ENCODE data around the gene AKR1A1.
A peak's percentile ranks its signal among the peaks of the same experiment; 100 is the strongest.
"Not testable (repeated sequence)": the region's sequence is repeated elsewhere in the genome, so short reads cannot be mapped to it uniquely, and the experiment has no call there.

AKR1A1 gene

DNA sequence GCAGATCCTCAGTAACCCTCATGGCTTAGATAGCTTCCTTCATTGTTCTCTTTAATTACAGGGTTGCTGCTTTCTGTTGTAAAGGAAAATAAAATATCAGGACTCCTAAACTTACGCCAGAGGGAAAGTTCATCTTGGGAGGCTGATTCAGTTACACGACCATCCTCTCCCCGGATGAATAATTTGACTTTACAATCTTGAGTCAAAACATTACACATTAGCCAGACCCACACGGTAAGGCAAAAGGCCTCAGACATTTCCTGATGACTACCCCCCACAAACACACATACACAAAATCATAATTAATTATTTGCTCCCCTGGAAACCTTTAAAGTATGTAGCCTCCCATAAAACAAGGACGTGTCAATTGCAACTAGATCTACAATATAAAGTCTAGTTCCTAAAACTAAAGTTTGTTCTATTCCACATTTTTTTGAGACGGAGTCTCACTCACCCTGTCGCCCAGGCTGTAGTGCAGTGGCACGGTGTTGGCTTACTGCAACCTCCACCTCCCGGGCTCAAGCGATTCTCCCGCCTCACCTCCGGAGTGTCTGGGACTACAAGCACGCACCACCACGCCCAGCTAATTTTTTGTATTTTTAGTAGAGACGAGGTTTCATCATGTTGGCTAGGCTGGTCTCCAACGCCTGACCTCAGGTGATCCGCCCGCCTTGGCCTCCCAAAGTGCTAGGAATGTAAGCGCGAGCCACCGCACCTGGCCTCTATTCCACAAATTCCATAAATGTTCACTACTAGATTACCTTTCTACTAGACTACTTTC lies 28.1 kb upstream of the AKR1A1 start:
- Histone ChIP-seq H3K9me3 (ENCODE audit: severe bottlenecking) (no peaks in the 10 kb centered on the region), H3K27me3 (ENCODE audit: insufficient read depth, low read depth, severe bottlenecking) (no peaks in the 10 kb centered on the region), H3K36me3 (peaks cover 17% of the 10 kb centered on the region), H3K27ac (peak overlapping the region; percentile 84), H3K4me3 (ENCODE audit: low read depth, low read length) (peak overlapping the region; percentile 74)
- TF ChIP-seq, protein P1, sequence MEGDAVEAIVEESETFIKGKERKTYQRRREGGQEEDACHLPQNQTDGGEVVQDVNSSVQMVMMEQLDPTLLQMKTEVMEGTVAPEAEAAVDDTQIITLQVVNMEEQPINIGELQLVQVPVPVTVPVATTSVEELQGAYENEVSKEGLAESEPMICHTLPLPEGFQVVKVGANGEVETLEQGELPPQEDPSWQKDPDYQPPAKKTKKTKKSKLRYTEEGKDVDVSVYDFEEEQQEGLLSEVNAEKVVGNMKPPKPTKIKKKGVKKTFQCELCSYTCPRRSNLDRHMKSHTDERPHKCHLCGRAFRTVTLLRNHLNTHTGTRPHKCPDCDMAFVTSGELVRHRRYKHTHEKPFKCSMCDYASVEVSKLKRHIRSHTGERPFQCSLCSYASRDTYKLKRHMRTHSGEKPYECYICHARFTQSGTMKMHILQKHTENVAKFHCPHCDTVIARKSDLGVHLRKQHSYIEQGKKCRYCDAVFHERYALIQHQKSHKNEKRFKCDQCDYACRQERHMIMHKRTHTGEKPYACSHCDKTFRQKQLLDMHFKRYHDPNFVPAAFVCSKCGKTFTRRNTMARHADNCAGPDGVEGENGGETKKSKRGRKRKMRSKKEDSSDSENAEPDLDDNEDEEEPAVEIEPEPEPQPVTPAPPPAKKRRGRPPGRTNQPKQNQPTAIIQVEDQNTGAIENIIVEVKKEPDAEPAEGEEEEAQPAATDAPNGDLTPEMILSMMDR (IDR thresholded peaks at IDR 0.05; ENCODE audit: low read depth, low read length) = no peak
- no peak for DNase-seq

- not testable (repeated sequence) for H3K4me3 ChIP-seq (ENCODE audit: low read depth, low read length); H3K9me3 ChIP-seq (ENCODE audit: severe bottlenecking); H3K36me3 ChIP-seq; DNase-seq; H3K27ac ChIP-seq; H3K27me3 ChIP-seq (ENCODE audit: insufficient read depth, low read depth, severe bottlenecking)
Measured at GRCh38 chr1:45523516-45523915, 27.1 kb upstream of the AKR1A1 start.

GRCh38 chr1:45523975-45524374 lies 26.7 kb upstream of the AKR1A1 start:
- not testable (repeated sequence) for H3K27me3 ChIP-seq (ENCODE audit: insufficient read depth, low read depth, severe bottlenecking); H3K4me3 ChIP-seq (ENCODE audit: low read depth, low read length); H3K9me3 ChIP-seq (ENCODE audit: severe bottlenecking); DNase-seq; H3K36me3 ChIP-seq
- 0 out of 2 replicates have a peak overlapping the region, but pooled peaks have one; percentile 41 for H3K27ac ChIP-seq

- Histone ChIP-seq H3K36me3 (no peaks in the 10 kb centered on the region), H3K4me3 (ENCODE audit: low read depth, low read length) (no peak overlapping the region), H3K9me3 (ENCODE audit: severe bottlenecking) (no peaks in the 10 kb centered on the region), H3K27ac (no peak overlapping the region), H3K27me3 (ENCODE audit: insufficient read depth, low read depth, severe bottlenecking) (no peaks in the 10 kb centered on the region)
- TF ChIP-seq, protein P1 (IDR thresholded peaks at IDR 0.05; ENCODE audit: low read depth, low read length) = no peak
- no peak for DNase-seq
Measured at GRCh38 chr1:45526135-45526644, 24.4 kb upstream of the AKR1A1 start.

DNA sequence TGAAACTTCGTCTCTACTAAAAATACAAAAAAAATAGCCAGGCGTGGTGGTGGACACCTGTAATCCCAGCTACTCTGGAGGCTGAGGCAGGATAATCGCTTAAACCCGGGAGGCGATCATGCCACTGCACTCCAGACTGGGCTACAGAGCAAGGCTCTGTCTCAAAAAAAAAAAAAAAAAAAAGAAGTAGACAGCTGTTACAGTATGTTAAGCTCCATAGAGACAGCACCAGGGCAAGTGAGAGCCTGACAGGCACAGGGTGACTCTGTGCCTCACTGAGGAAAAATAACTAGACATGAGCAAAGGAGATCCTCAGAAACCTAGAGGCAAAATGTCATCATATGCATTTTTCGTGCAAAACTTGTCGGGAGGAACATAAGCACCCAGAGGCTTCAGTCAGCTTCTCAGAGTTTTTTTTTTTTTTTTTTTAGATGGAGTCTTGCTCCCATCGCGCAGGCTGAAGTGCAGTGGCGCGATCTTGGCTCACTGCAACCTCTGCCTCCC lies 19.9 kb upstream of the AKR1A1 start:
- Histone ChIP-seq H3K9me3 (ENCODE audit: severe bottlenecking) (no peaks in the 10 kb centered on the region), H3K4me3 (ENCODE audit: low read depth, low read length) (no peak overlapping the region), H3K36me3 (no peaks in the 10 kb centered on the region), H3K27me3 (ENCODE audit: insufficient read depth, low read depth, severe bottlenecking) (no peaks in the 10 kb centered on the region), H3K27ac (no peak overlapping the region)
- DNase-seq = peak; percentile 25
- TF ChIP-seq, protein P1 (IDR thresholded peaks at IDR 0.05; ENCODE audit: low read depth, low read length) = no peak

DNA sequence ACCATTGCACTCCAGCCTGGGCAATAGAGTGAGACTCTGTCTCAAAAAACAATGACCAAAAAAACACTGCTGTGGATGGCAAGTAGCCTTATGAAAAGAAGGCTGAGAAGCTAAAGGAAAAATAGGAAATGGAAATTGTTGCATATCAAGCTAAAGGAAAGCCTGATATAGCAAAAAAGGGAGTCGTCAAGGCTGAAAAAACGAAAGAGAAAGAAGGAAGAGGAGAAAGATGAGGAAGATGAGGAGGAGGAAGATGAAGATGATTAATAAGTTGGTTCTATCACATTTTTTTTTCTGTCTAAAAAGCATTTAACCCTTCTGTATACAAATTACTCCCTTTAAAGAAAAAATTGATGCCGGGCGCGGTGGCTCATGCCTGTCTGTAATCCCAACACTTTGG lies 18.8 kb upstream of the AKR1A1 start:
- Histone ChIP-seq H3K27me3 (ENCODE audit: insufficient read depth, low read depth, severe bottlenecking) (no peaks in the 10 kb centered on the region), H3K27ac (no peak overlapping the region), H3K9me3 (ENCODE audit: severe bottlenecking) (no peaks in the 10 kb centered on the region), H3K36me3 (no peaks in the 10 kb centered on the region), H3K4me3 (ENCODE audit: low read depth, low read length) (no peak overlapping the region)
- no peak for DNase-seq
- TF ChIP-seq, protein P1 (IDR thresholded peaks at IDR 0.05; ENCODE audit: low read depth, low read length) = no peak

All from WERI-Rb-1 (cell line).